Activated CD8-positive, alpha-beta T cell treated with anti-CD3 and anti-CD28 coated beads for 36 hours (primary cell): ENCODE data around the gene ATP5ME. TPM values are rescaled to one million over a fixed set of nuclear protein-coding genes. Genes with fewer than 3 reads are reported as not detected.

Experiments
- ATAC-seq: fragments of 200-7000 bp; cut with Tn5 transposase; one replicate; pipeline ENCODE4 v1.10.0; 2021; ENCODE audit warnings: mild to moderate bottlenecking, moderate library complexity
- CTCF ChIA-PET: fragments of 350-600 bp; sonication (Branson Sonifier 250); formaldehyde crosslinking; loops from one replicate; lab custom pipeline; 2021; ENCODE audit warnings: antibody characterized with exemption; lab: Charles Lee
- POLR2A ChIA-PET: fragments of 350-600 bp; sonication (Branson Sonifier 250); formaldehyde crosslinking; loops from one replicate; lab custom pipeline; 2021; ENCODE audit warnings: antibody characterized with exemption; lab: Charles Lee
- DNase-seq: peaks from one replicate; pipeline ENCODE4 v3.0.0-alpha.2; 2020
- H3K27ac Mint-ChIP-seq: one replicate; pipeline ENCODE4 v1.8.0; 2021; ENCODE audit warnings: mild to moderate bottlenecking, mixed read lengths
- H3K27me3 Mint-ChIP-seq: one replicate; pipeline ENCODE4 v1.8.0; 2021; ENCODE audit warnings: mixed read lengths
- H3K36me3 Mint-ChIP-seq: one replicate; pipeline ENCODE4 v1.8.0; 2021; ENCODE audit warnings: low read depth, mixed read lengths
- H3K4me1 Mint-ChIP-seq: one replicate; pipeline ENCODE4 v1.8.0; 2021; ENCODE audit warnings: low read depth, mixed read lengths
- H3K4me3 Mint-ChIP-seq: one replicate; pipeline ENCODE4 v1.8.0; 2021; ENCODE audit warnings: mild to moderate bottlenecking, moderate library complexity, mixed read lengths
- H3K9me3 Mint-ChIP-seq: one replicate; pipeline ENCODE4 v1.8.0; 2021; ENCODE audit warnings: mixed read lengths
- intact Hi-C: fragments of 100-400 bp; cut with micrococcal nuclease; formaldehyde crosslinking; loops from one replicate; pipeline ENCODE4 v1.10.0; 2022
- total RNA-seq, 2 experiments: library from RNA; stranded (reverse); gene quantifications; one replicate each; pipeline ENCODE4 v1.2.3, GENCODE V29; 2021
- TF ChIP-seq, protein P1 (sequence below): fragments of 200-600 bp; IDR thresholded peaks from one replicate; pipeline ENCODE4 v1.8.0; 2022; ENCODE audit warnings: antibody characterized with exemption, mild to moderate bottlenecking

ATP5ME gene, protein sequence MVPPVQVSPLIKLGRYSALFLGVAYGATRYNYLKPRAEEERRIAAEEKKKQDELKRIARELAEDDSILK
- 100 to 1,000 TPM; 221 to 234 TPM for total RNA-seq

DNA sequence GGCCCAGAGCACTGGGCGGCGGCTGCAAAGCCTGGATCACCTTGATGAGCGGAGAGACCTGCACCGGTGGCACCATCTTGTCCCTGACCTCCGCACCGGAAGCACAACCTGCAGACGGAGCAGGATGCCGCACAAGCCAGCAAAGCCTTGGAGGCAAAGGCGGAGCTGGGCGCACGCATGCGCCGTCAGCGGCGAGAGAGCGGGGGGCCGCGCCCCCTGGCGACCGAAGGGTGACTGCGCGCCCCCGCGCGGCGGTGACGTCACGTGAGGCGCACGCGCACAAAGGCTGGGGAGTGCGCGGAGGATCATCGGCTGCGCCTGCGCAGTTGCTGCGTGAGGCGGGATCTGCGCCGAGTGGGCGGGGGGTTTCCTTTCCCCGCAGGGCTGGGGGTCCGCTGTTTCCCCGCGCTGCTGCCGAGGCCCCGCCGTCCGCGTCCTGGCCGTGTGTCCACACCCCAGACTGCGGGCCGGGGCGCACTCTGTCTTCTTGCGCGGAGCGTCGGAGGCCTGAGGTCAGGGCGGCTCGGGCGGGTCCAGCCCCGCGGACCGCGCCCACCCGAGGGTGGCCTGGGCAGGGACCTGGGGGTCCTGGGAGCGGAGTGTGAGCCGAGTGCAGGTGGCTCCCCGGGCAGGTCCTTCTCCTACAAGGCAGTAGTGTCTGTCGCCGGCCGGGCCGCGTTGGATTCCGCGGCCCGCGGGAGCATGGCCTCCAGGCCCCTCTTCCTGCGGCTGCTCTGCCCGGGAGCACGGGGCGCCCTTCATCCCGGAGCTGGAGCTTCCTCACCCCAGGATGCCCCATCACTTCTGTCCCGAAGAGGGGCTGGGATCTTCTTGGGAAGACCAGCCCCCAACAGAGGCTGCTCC is at the start of gene ATP5ME, which contains the start of gene MYL5:
ATP5ME (minus strand) TSS at position 105 of the 864 bp plus-strand sequence; CDS start at position 76, 29 bp downstream.
MYL5 (plus strand) TSS at position 371 of the 864 bp plus-strand sequence. CDS start 3,485 bp downstream, outside the sequence.
- peak; percentile 92 for ATAC-seq
- TF ChIP-seq, protein P1, sequence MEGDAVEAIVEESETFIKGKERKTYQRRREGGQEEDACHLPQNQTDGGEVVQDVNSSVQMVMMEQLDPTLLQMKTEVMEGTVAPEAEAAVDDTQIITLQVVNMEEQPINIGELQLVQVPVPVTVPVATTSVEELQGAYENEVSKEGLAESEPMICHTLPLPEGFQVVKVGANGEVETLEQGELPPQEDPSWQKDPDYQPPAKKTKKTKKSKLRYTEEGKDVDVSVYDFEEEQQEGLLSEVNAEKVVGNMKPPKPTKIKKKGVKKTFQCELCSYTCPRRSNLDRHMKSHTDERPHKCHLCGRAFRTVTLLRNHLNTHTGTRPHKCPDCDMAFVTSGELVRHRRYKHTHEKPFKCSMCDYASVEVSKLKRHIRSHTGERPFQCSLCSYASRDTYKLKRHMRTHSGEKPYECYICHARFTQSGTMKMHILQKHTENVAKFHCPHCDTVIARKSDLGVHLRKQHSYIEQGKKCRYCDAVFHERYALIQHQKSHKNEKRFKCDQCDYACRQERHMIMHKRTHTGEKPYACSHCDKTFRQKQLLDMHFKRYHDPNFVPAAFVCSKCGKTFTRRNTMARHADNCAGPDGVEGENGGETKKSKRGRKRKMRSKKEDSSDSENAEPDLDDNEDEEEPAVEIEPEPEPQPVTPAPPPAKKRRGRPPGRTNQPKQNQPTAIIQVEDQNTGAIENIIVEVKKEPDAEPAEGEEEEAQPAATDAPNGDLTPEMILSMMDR, result peak; percentile 78
- H3K9me3 Mint-ChIP-seq, result no peaks in the 10 kb centered on the region
- peak within 1 kb of the TSS; percentile 85 for H3K27ac Mint-ChIP-seq
- ChIA-PET CTCF (interaction anchor here (0.7 to 1.6 kb wide), 9 partner anchors 8 to 430 kb away, joined by 3 to 6 read pairs (median 3); no protein-coding TSS in a partner anchor), POLR2A (interaction anchor here (0.6 to 3.4 kb wide), 5 partner anchors 10 to 596 kb away, joined by 3 to 34 read pairs (median 3); no protein-coding TSS in a partner anchor)
- no peaks in the 10 kb centered on the region for H3K27me3 Mint-ChIP-seq
- peak; percentile 97 for DNase-seq
- peaks cover 13% of the 10 kb centered on the region for H3K4me1 Mint-ChIP-seq
- peaks cover 22% of the 10 kb centered on the region for H3K36me3 Mint-ChIP-seq
- intact Hi-C loops, result no loop called here
- H3K4me3 Mint-ChIP-seq, result peak within 1 kb of the TSS; percentile 84

DNA sequence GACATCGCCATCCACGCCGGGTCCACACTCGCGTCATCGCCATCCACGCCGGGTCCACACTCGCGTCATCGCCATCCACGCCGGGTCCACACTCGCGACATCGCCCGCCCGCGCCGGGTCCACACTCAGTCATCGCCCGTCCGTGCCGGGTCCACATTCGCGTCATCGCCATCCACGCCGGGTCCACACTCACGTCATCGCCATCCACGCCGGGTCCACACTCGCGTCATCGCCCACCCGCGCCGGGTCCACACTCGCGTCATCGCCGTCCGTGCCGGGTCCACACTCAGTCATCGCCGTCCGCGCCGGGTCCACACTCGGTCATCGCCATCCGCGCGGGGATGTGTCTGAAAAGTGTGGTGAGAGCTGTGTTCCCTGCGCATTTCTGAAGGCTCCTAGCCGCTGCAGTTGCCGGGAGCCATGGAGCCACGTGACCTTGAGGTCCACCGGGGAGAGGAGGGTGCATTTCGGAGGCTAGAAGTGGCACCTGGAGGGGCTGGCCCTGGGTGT is 48.8 kb upstream of the ATP5ME start:
- no peak for ATAC-seq
- H3K9me3 Mint-ChIP-seq, result no peaks in the 10 kb centered on the region
- TF ChIP-seq, protein P1, result no peak
- POLR2A ChIA-PET, result no interaction called here
- CTCF ChIA-PET, result interaction anchor here (1.2 kb wide), 1 partner anchor 20 kb away, joined by 4 read pairs; no protein-coding TSS in a partner anchor
- intact Hi-C loops, result no loop called here
- H3K27ac Mint-ChIP-seq, result no peak overlapping the region
- peaks cover 8% of the 10 kb centered on the region for H3K4me1 Mint-ChIP-seq
- H3K36me3 Mint-ChIP-seq, result peaks cover 19% of the 10 kb centered on the region
- H3K27me3 Mint-ChIP-seq, result no peaks in the 10 kb centered on the region
- H3K4me3 Mint-ChIP-seq, result no peak overlapping the region
- DNase-seq, result no peak

DNA sequence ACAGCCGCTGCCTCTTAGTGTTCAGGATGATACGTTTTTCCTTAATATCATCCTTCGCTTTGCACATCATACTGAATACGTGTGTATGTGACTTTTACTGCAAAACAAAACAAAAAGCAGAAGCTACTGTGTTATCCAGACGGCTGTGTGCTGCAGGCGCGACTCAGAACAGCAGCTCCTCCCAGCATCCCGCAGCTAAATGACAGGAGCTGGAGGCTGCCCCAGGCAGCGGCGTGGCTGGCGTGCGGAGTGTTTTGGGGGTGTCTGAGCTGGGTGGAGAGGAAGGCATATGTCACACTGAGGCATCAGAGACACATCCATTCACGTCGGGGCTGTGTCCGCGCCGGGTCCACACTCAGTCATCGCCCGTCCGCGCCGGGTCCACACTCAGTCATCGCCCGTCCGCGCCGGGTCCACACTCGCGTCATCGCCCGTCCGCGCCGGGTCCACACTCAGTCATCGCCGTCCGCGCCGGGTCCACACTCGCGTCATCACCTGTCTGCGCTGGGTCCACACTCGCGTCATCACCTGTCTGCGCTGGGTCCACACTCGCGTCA is 48.2 kb upstream of the ATP5ME start:
- ChIA-PET CTCF (no interaction called here), POLR2A (no interaction called here)
- H3K36me3 Mint-ChIP-seq, result peaks cover 19% of the 10 kb centered on the region
- no peaks in the 10 kb centered on the region for H3K9me3 Mint-ChIP-seq
- ATAC-seq (no peak), DNase-seq (no peak)
- no peak overlapping the region for H3K27ac Mint-ChIP-seq
- no peaks in the 10 kb centered on the region for H3K27me3 Mint-ChIP-seq
- TF ChIP-seq, protein P1, result no peak
- H3K4me1 Mint-ChIP-seq, result peaks cover 12% of the 10 kb centered on the region
- intact Hi-C loops, result no loop called here
- no peak overlapping the region for H3K4me3 Mint-ChIP-seq

DNA sequence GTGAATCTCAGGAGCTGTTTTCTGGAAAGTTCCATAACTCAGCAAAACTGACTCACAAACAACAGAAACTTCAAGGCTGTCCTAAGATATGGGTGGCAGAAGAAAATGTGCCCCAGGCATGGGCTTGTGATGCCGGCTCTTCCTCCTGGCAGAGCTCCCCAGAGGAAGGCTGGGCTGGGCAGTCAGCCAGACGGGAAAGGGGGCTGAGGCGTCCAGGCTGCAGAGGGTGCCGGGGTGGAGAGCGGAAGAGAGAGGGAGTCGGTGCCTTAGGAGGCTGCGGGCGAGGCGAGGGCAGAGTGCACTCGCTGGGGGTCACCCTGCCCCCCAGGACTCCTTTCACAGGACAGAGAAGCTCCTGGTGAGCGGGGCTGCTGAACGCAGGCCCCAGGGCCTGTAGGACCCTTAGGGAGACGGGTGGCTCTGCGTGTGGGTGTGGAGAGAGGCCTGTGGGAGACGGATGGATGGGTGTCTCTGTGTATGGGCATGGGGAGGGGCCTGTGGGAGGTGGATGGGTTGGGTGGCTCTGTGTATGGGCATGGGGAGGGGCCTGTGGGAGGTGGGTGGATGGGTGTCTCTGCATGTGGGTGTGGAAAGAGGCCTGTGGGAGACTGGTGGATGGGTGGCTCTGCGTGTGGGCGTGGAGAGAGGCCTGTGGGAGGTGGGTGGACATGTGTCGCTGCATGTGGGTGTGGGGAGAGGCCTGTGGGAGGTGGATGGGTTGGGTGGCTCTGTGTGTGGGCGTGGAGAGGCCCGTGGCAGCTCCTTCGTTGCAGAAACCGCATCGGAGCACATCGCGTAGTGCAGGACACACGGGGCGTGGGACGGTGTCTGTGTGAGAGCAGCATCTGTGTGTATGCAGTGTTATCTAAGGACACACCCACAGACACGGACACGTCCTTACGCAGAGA is 47.4 kb upstream of the ATP5ME start:
- H3K27me3 Mint-ChIP-seq, result no peaks in the 10 kb centered on the region
- TF ChIP-seq, protein P1, result no peak
- peaks cover 15% of the 10 kb centered on the region for H3K4me1 Mint-ChIP-seq
- peak overlapping the region; percentile 25 for H3K27ac Mint-ChIP-seq
- peaks cover 19% of the 10 kb centered on the region for H3K36me3 Mint-ChIP-seq
- POLR2A ChIA-PET, result no interaction called here
- H3K4me3 Mint-ChIP-seq, result no peak overlapping the region
- DNase-seq (no peak), ATAC-seq (no peak)
- intact Hi-C loops, result no loop called here
- H3K9me3 Mint-ChIP-seq, result no peaks in the 10 kb centered on the region
- CTCF ChIA-PET, result no interaction called here
